Mesangial cell (primary cell): Measurements from ENCODE around the gene C2orf49. TPM values are rescaled to one million over a fixed set of nuclear protein-coding genes. Genes with fewer than 3 reads are reported as not detected.

Experiments used
- total RNA-seq: library from RNA; depleted of rRNA; stranded (reverse); fragments of >200 nt; gene quantifications from 2 replicates; pipeline ENCODE4 v1.2.3, GENCODE V29; 2015

The C2orf49 gene
- 4.7 and 5.2 TPM in 2 replicates for total RNA-seq

GRCh38 chr2:105337122-105338019, at the start of gene C2orf49:
TSS of gene C2orf49 (plus strand) at chr2:105337540. CDS start at chr2:105337588, 48 bp downstream.

GRCh38 chr2:105329561-105330495, 7.5 kb upstream of the C2orf49 start, which contains the start of gene TGFBRAP1:
TSS of gene TGFBRAP1 (minus strand) at chr2:105329735. CDS start at chr2:105308301, 21,434 bp downstream.

GRCh38 chr2:105398336-105399206, 61.2 kb downstream of the C2orf49 start, which contains the start of gene FHL2:
TSS of gene FHL2 (minus strand) at chr2:105399051. CDS start at chr2:105386516, 12,535 bp downstream.

Other genes with a start within 250 kb of the C2orf49 start
- 0.16 and 0.25 TPM in 2 replicates for gene GPR45, start 95.8 kb upstream of the C2orf49 start, total RNA-seq
- gene TGFBRAP1, start 7.8 kb upstream of the C2orf49 start, total RNA-seq, result 18.6 and 30.7 TPM in 2 replicates
- gene FHL2, start 61.5 kb downstream of the C2orf49 start, total RNA-seq, result 398 and 410 TPM in 2 replicates